ENCODE measurements around the gene RAB4B. TPM values are rescaled to one million over a fixed set of nuclear protein-coding genes. Genes with fewer than 3 reads are reported as not detected.
A peak's percentile ranks its signal among the peaks of the same experiment; 100 is the strongest.

The RAB4B gene
- total and polyA plus RNA-seq, 2 donors (not counting 1 experiment from before 2014, with no cell fraction given): 108 to 141 TPM

GRCh38 chr19:40804783-40805242, 26.8 kb downstream of the RAB4B start:
- ChIA-PET CTCF (interaction anchor here (0.5 to 4.8 kb wide), 7 partner anchors 12 to 1208 kb away, joined by 3 to 39 read pairs (median 8); partner anchors contain the start of gene RAB4B), POLR2A (interaction anchor here (1.5 kb wide), 1 partner anchor 27 kb away, joined by 5 read pairs; the partner anchor contains the start of gene RAB4B)
- no peak for ATAC-seq (ENCODE audit: low read depth)
- Histone ChIP-seq H3K27ac (ENCODE audit: low read length in 2 of 2) (peak overlapping the region; percentile 74 to 86), H3K27me3 (replicated peaks in 1 of 4; ENCODE audit: control extremely low read depth in 1 of 4, control insufficient read depth in 3 of 4, insufficient read depth in 4 of 4, low read length in 3 of 4) (no peaks in the 10 kb centered on the region), H2AFZ (ENCODE audit: insufficient read depth, low read depth, low read length, poor library complexity, severe bottlenecking) (no peak overlapping the region), H3K4me1 (ENCODE audit: control insufficient read depth in 2 of 2, insufficient read depth in 2 of 2, low read length in 2 of 2) (peaks cover 75 to 77% of the 10 kb centered on the region in 2 donors), H3K36me3 (replicated peaks in 1 of 2; ENCODE audit: control extremely low read depth in 1 of 2, control insufficient read depth in 1 of 2, extremely low read depth in 1 of 2, insufficient read depth in 2 of 2, low read length in 1 of 2) (peaks cover 0 to 88% of the 10 kb centered on the region in 2 experiments), H3K9me3 (ENCODE audit: control extremely low read depth in 1 of 3, control insufficient read depth in 2 of 3, insufficient read depth in 1 of 3, low read length in 2 of 3) (no peaks in the 10 kb centered on the region), H3K4me3 (ENCODE audit: control extremely low read depth in 1 of 5, extremely low read depth in 1 of 5, insufficient read depth in 1 of 5, low read depth in 2 of 5, low read length in 4 of 5) (no peak overlapping the region), H4K20me1 (ENCODE audit: control insufficient read depth, insufficient read depth, low read length, poor library complexity, severe bottlenecking) (peaks cover 93% of the 10 kb centered on the region), H3K9ac (ENCODE audit: low read length) (no peak overlapping the region), H3K4me2 (replicated peaks; ENCODE audit: low read depth, low read length, poor library complexity, severe bottlenecking) (peak overlapping the region; percentile 93), H3K79me2 (ENCODE audit: control insufficient read depth, insufficient read depth, low read length) (peaks cover 97% of the 10 kb centered on the region)
- Mint-ChIP-seq H3K4me1 (peaks cover 83% of the 10 kb centered on the region), H3K27me3 (no peaks in the 10 kb centered on the region), H3K9me3 (ENCODE audit: insufficient read depth) (no peaks in the 10 kb centered on the region), H3K4me3 (peak overlapping the region; percentile 74), H3K27ac (peak overlapping the region; percentile 95)
- intact Hi-C loops (cut with micrococcal nuclease): no loop called here
- DNase-seq: no peak
- no peak for TF ChIP-seq CTCF (IDR thresholded peaks at IDR 0.05)
- TF ChIP-seq EZH2 (IDR thresholded peaks at IDR 0.05; ENCODE audit: borderline replicate concordance, insufficient read depth, low read depth, low read length, poor library complexity, severe bottlenecking): no peak
- WGBS (ENCODE audit: insufficient coverage): 91% methylated on average over 7 of the region's 7 CpGs

GRCh38 chr19:40805258-40805868, 27.3 kb downstream of the RAB4B start:
- Mint-ChIP-seq H3K9me3 (ENCODE audit: insufficient read depth) (no peaks in the 10 kb centered on the region), H3K4me3 (peak overlapping the region; percentile 74), H3K27ac (peak overlapping the region; percentile 95), H3K27me3 (no peaks in the 10 kb centered on the region), H3K4me1 (peaks cover 82% of the 10 kb centered on the region)
- Histone ChIP-seq H3K4me1 (ENCODE audit: control insufficient read depth in 2 of 2, insufficient read depth in 2 of 2, low read length in 2 of 2) (peaks cover 69 to 77% of the 10 kb centered on the region in 2 donors), H3K9ac (ENCODE audit: low read length) (no peak overlapping the region), H3K27ac (ENCODE audit: low read length in 2 of 2) (peak overlapping the region; percentile 74 to 86), H3K27me3 (replicated peaks in 1 of 4; ENCODE audit: control extremely low read depth in 1 of 4, control insufficient read depth in 3 of 4, insufficient read depth in 4 of 4, low read length in 3 of 4) (no peaks in the 10 kb centered on the region), H3K9me3 (ENCODE audit: control extremely low read depth in 1 of 3, control insufficient read depth in 2 of 3, insufficient read depth in 1 of 3, low read length in 2 of 3) (no peaks in the 10 kb centered on the region), H3K79me2 (ENCODE audit: control insufficient read depth, insufficient read depth, low read length) (peaks cover 91% of the 10 kb centered on the region), H3K4me2 (replicated peaks; ENCODE audit: low read depth, low read length, poor library complexity, severe bottlenecking) (peak overlapping the region; percentile 93), H2AFZ (ENCODE audit: insufficient read depth, low read depth, low read length, poor library complexity, severe bottlenecking) (no peak overlapping the region), H4K20me1 (ENCODE audit: control insufficient read depth, insufficient read depth, low read length, poor library complexity, severe bottlenecking) (peaks cover 92% of the 10 kb centered on the region), H3K36me3 (replicated peaks in 1 of 2; ENCODE audit: control extremely low read depth in 1 of 2, control insufficient read depth in 1 of 2, extremely low read depth in 1 of 2, insufficient read depth in 2 of 2, low read length in 1 of 2) (peaks cover 0 to 87% of the 10 kb centered on the region in 2 experiments), H3K4me3 (ENCODE audit: control extremely low read depth in 1 of 5, extremely low read depth in 1 of 5, insufficient read depth in 1 of 5, low read depth in 2 of 5, low read length in 4 of 5) (no peak overlapping the region)
- no peak for ATAC-seq (ENCODE audit: low read depth)
- CTCF ChIA-PET: interaction anchor here (1.1 to 4.8 kb wide), 7 partner anchors 9 to 515 kb away, joined by 3 to 39 read pairs (median 12); partner anchors contain the start of gene RAB4B
- peak; percentile 18 for DNase-seq
- intact Hi-C loops (cut with micrococcal nuclease): no loop called here
- TF ChIP-seq EZH2 (IDR thresholded peaks at IDR 0.05; ENCODE audit: borderline replicate concordance, insufficient read depth, low read depth, low read length, poor library complexity, severe bottlenecking): no peak
- TF ChIP-seq CTCF (IDR thresholded peaks at IDR 0.05): no peak
- POLR2A ChIA-PET: interaction anchor here (0.5 to 1.5 kb wide), 2 partner anchors 28 to 189 kb away, joined by 3 to 5 read pairs; partner anchors contain the start of gene RAB4B
- 90% methylated on average over 2 of the region's 2 CpGs for WGBS (ENCODE audit: insufficient coverage)

Data from B cell (primary cell).